ENCODE data around the gene GPATCH4.

DNA sequence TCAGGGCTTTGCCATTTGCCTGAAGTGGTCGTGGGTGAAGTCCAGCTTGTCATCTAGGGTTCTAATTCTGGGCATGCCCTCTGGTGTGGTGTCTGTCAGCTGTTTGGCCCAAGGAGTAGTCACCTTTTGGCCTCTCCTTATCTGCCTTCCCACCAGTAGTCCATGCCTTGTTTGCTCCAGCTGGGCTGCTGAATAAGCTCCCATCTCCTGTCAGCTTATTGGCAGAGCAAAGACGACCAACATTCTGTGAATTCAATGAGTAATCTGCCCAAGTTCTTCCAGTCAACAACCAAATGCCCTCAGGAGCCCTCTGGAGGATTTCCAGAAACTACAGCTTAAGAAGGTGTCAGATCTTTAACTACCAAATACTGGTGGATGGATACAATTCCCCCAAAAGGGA, 47.7 kb upstream of the GPATCH4 start:
- no peak for TF ChIP-seq EZH2 (IDR thresholded peaks at IDR 0.05; ENCODE audit: borderline replicate concordance, insufficient read depth, low read depth, low read length, poor library complexity, severe bottlenecking)
- TF ChIP-seq, protein P1, sequence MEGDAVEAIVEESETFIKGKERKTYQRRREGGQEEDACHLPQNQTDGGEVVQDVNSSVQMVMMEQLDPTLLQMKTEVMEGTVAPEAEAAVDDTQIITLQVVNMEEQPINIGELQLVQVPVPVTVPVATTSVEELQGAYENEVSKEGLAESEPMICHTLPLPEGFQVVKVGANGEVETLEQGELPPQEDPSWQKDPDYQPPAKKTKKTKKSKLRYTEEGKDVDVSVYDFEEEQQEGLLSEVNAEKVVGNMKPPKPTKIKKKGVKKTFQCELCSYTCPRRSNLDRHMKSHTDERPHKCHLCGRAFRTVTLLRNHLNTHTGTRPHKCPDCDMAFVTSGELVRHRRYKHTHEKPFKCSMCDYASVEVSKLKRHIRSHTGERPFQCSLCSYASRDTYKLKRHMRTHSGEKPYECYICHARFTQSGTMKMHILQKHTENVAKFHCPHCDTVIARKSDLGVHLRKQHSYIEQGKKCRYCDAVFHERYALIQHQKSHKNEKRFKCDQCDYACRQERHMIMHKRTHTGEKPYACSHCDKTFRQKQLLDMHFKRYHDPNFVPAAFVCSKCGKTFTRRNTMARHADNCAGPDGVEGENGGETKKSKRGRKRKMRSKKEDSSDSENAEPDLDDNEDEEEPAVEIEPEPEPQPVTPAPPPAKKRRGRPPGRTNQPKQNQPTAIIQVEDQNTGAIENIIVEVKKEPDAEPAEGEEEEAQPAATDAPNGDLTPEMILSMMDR (IDR thresholded peaks at IDR 0.05) = no peak
